ENCODE measurements around the gene CDH18.

The CDH18 gene

GRCh38 chr5:19605846-19606407 is 382.1 kb downstream of the CDH18 start:
- no peak for DNase-seq (ENCODE audit: low read depth in 2 of 2)

GRCh38 chr5:19584131-19584530 is 403.9 kb downstream of the CDH18 start:
- DNase-seq (ENCODE audit: low read depth in 2 of 2), result no peak

GRCh38 chr5:19577882-19578281 is 410.1 kb downstream of the CDH18 start:
- DNase-seq (ENCODE audit: low read depth in 2 of 2), result no peak

- no peak for DNase-seq (ENCODE audit: low read depth in 2 of 2)
Measured at GRCh38 chr5:19568004-19568403, 420.0 kb downstream of the CDH18 start.

- no peak for DNase-seq (ENCODE audit: low read depth in 2 of 2)
Measured at GRCh38 chr5:19565466-19565865, 422.5 kb downstream of the CDH18 start.

- DNase-seq (ENCODE audit: low read depth in 2 of 2), result no peak
Measured at GRCh38 chr5:19564036-19564435, 424.0 kb downstream of the CDH18 start.

GRCh38 chr5:19555876-19556275 is 432.1 kb downstream of the CDH18 start:
- DNase-seq (ENCODE audit: low read depth in 2 of 2), result no peak

- DNase-seq (ENCODE audit: low read depth in 2 of 2), result no peak
Measured at GRCh38 chr5:19555436-19555835, 432.6 kb downstream of the CDH18 start.

GRCh38 chr5:19554524-19554923 is 433.5 kb downstream of the CDH18 start:
- no peak for DNase-seq (ENCODE audit: low read depth in 2 of 2)

GRCh38 chr5:19547640-19548039 is 440.4 kb downstream of the CDH18 start:
- no peak for DNase-seq (ENCODE audit: low read depth in 2 of 2)

GRCh38 chr5:19546521-19546920 is 441.5 kb downstream of the CDH18 start:
- DNase-seq (ENCODE audit: low read depth in 2 of 2), result no peak

- no peak for DNase-seq (ENCODE audit: low read depth in 2 of 2)
Measured at GRCh38 chr5:19538607-19539006, 449.4 kb downstream of the CDH18 start.

GRCh38 chr5:19536387-19536786 is 451.6 kb downstream of the CDH18 start:
- no peak for DNase-seq (ENCODE audit: low read depth in 2 of 2)

GRCh38 chr5:19534751-19535150 is 453.2 kb downstream of the CDH18 start:
- DNase-seq (ENCODE audit: low read depth in 2 of 2), result no peak

GRCh38 chr5:19532936-19533335 is 455.1 kb downstream of the CDH18 start:
- no peak for DNase-seq (ENCODE audit: low read depth in 2 of 2)

- no peak for DNase-seq (ENCODE audit: low read depth in 2 of 2)
Measured at GRCh38 chr5:19531374-19531952, 456.5 kb downstream of the CDH18 start.

GRCh38 chr5:19519448-19519847 is 468.6 kb downstream of the CDH18 start:
- DNase-seq (ENCODE audit: low read depth in 2 of 2), result no peak

GRCh38 chr5:19498852-19499251 is 489.1 kb downstream of the CDH18 start:
- DNase-seq (ENCODE audit: low read depth in 2 of 2), result no peak

GRCh38 chr5:19497229-19497815 is 490.7 kb downstream of the CDH18 start:
- no peak for DNase-seq (ENCODE audit: low read depth in 2 of 2)

- no peak for DNase-seq (ENCODE audit: low read depth in 2 of 2)
Measured at GRCh38 chr5:19496056-19496455, 491.9 kb downstream of the CDH18 start.

GRCh38 chr5:19492861-19493260 is 495.1 kb downstream of the CDH18 start:
- no peak for DNase-seq (ENCODE audit: low read depth in 2 of 2)

- DNase-seq (ENCODE audit: low read depth in 2 of 2), result no peak
Measured at GRCh38 chr5:19488786-19489185, 499.2 kb downstream of the CDH18 start.

GRCh38 chr5:19487480-19487879 is 500.5 kb downstream of the CDH18 start:
- no peak for DNase-seq (ENCODE audit: low read depth in 2 of 2)

GRCh38 chr5:19479562-19479961 is 508.4 kb downstream of the CDH18 start:
- DNase-seq (ENCODE audit: low read depth in 2 of 2), result no peak

Measured in stimulated activated CD8-positive, alpha-beta memory T cell treated with anti-CD3 and anti-CD28 coated beads, Interleukin-15, amount 100 ng/mL, for 48 hours (primary cell).